Stimulated activated CD4-positive, alpha-beta T cell treated with anti-CD3 and anti-CD28 coated beads, Interleukin-1b, Interleukin-23, amount 100 ng/mL, for 1 hour (primary cell): ENCODE measurements around the gene VWDE.
"Not testable (repeated sequence)": the region's sequence is repeated elsewhere in the genome, so short reads cannot be mapped to it uniquely, and the experiment has no call there.

Source experiments
- DNase-seq, 2 donors: peaks; one replicate each; pipeline ENCODE4 v3.0.0-alpha.2; 2020; ENCODE audit warnings: low read depth in 2 of 2

VWDE gene

DNA sequence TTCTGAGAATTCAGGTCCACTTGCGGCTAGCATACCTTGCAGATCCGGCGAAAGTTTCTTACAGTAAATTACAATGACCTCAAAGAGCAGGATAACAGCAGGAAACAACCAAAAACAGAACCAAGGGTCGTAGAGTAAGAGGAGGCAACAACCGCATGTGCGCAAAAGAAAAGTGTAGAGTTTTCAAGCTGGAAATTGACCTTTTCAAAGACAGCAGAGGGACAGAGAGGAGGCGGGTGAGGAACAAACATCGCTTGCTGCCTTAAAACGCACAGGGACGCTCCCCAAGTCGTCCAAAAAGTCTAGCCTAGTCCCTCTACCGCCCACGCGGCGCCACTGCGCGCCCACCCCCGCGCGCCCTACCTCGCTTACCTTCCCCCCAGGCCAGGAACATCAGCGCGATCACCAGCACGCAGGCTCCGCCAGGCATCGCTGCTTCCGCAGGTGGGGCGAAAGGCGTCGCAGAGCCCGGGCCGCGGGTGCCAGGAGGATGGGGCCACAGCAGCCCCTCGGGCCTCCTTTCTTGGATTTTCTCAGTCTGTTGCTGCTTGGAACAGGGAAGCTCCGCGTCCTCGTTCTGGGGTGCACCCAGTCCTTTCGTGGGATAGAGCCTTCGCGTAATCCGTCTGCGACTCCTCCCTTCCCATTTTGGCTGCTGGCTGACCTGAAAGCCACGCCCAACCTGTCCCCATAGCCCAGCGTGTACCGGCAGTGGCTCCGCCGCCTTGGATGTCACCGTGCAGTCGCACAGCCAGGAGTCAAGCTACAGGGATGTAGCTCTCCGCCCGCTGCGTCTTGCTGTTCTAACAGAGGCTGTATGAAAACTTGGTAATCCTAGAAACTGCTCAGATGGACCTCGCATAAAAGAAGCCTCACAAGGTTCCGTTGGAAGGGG, at the start of gene VWDE:
Gene VWDE (minus strand): TSS at position 579 of the 895 bp plus-strand sequence. CDS start 149 bp downstream, at position 430.
- DNase-seq: no peak

DNA sequence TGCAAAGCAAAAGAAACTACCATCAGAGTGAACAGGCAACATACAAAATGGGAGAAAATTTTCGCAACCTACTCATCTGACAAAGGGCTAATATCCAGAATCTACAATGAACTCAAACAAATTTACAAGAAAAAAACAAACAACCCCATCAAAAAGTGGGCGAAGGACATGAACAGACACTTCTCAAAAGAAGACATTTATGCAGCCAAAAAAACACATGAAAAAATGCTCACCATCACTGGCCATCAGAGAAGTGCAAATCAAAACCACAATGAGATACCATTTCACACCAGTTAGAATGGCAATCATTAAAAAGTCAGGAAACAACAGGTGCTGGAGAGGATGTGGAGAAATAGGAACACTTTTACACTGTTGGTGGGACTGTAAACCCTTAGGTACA, 49.5 kb upstream of the VWDE start:
- not testable (repeated sequence) for DNase-seq

DNA sequence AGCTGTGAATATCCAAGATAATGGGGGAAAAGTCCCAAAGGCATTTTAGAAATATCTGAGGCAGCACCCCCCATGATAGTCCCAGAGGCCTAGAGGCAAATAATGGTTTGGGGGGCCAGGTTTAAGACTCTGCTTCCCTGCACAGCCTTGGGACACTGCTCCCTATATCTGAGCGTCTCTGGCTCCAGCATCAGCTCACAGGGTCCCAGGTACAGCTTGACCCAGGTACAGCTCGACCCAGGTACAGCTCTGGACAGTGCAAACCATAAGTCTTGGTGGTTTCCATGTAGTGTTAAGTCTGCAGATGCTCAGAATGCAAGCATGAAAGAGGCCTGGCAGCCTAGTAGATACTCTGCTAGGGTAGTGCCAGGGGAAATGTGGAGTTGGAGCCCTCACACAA, 47.0 kb upstream of the VWDE start:
- no peak for DNase-seq

DNA sequence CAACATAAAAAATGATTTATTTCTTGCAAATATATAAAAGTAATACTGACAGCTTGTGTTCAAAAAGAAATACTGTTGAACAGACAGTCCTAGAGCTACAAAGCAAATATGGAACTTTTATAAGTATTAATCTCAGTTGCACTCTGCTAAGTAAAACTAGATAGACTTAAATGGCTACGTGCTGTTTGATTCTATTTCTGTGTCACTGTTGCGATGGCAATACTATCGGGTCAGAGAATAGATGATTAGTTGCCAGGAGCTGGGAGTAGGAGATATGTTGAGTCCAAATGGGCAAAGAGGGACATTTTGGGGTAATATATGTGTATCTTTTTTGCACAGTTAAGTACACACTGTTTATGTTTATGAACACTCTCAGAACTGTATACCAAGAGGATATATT, 41.1 kb upstream of the VWDE start:
- DNase-seq: no peak

DNA sequence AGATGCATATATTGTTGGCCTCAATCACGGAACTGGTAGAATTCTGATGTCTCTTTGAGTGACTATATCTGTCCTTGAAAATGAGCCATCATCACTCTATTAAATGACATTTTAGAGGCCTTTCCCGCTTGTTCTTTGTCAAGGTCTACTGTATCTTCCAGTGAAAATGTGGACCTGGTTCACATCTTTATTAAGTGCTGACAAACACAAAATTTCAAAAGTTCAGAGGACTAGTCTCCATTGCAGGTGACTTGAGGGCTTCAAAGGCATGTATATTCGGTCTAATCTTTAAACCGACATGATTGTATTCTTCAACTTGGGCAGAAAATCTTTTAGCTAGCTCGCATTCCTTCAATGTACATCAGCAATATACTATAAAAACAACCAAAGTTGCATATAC, 36.6 kb upstream of the VWDE start:
- DNase-seq: no peak

DNA sequence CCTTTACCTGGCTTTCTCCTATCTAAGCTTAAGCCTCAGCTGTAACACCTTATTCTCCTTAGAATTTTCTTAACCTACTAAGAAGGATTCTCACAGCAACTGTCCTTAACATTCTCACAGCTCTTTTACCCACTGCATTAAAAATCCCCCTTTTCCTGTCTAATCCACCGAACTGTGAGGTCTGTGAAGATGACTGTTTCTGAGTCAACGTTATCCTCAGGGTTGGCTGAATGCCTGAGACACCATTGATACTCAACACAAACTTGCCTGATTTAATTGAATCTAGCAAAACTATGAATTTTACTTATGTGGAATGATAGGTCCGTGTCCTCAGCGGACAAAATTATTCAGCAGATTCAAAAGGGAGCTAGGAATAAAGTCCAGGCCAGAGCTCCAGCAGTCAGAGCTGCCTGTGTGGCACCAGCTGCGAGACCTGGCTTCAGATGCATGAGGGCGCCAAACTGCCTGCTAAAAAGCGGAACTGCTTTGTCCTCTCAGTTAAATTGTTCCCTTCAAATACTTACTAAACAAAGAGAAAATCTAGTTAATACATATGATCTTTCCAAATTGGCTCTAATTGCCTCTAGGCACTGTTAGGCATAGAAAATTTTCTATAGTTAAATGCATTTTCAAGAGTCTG, 33.4 kb upstream of the VWDE start:
- no peak for DNase-seq

DNA sequence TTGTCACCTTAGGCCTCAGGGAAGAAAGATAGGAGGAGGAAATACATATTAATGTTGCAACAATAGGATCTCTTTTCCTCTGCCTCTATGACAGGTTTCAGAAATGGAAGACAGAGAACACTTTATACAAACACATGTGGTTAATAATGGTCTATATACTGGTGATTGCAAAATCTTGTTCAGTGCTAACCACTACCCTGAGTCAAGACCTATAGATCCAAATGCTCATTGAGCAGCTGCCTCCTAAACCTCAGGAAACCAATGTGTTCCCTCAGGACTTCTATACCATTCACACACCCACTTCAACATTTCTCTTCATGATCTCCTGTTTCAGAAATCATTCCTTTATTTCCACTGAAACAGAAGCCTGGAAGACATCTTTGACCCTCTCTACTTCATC, 32.5 kb upstream of the VWDE start:
- DNase-seq: no peak

DNA sequence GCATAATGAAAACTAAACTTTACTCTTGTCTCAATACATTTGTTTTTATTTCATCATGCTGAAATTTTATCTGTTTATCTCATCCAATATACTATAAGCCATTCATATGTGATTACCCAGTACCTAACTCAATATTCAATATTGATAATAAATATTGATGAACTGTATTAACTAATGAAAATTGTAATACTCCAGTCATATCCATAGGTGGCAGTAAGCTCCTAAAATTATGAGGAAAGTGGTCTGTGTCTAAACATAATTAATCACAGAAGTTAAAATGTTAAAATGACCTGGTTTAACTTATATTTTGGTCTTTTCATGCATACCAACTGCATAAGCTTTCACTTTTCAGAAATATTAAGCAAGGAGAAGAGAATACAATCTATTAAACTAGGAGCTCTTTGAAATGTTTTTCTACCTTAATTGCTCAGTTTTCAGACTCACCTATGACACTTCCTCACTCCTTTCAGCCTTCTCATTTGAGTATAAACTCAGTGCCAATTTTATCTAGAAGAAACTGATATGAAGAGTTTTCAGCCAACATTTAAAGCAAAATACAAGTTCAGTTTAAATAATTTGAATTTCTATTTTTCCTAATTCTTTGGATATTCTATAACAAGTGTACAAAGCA, 30.5 kb upstream of the VWDE start:
- no peak for DNase-seq

DNA sequence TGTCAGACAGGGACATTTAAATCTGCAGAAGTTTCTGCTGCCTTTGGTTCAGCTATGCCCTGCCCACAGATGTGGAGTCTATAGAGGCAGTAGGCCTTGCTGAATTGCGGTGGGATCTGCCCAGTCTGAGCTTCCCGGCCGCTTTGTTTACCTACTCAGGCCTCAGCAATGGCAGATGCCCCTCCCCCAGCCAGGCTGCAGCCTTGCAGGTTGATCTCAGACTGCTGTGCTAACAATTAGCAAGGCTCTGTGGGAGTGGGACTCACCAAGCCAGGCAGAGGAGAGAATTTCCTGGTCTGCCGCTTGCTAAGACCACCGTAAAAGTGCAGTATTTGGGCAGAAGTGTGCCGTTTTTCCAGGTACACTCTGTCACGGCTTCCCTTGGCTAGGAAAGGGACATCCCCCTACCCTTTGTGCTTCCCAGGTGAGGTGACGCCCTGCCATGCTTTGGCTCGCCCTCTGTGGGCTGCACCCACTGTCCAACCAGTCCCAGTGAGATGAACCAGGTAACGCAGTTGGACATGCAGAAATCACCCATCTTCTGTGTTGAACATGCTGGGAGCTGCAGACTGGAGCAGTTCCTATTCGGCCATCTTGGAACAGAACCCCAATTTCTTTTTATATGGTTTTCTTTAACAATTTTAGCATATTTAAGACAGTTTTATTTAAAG, 28.4 kb upstream of the VWDE start:
- DNase-seq: no peak

DNA sequence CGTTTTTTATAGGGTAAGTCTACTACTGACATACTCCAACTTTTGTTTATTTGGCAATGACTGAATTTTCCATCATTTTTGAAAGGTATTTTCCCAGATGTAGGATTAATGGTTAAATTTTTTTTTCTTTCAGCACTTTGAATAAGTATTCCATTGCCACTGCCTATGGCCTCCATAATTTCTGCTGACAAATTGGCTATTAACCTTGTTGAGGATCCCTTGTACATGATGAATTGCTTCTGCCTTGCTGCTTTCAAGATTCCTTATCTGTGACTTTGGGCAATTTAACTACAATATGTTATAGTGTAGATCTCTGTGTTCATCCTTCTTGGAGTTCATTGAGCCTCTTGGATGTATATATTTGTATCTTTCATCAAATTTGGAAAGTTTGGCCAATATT, 21.6 kb upstream of the VWDE start:
- DNase-seq: no peak

DNA sequence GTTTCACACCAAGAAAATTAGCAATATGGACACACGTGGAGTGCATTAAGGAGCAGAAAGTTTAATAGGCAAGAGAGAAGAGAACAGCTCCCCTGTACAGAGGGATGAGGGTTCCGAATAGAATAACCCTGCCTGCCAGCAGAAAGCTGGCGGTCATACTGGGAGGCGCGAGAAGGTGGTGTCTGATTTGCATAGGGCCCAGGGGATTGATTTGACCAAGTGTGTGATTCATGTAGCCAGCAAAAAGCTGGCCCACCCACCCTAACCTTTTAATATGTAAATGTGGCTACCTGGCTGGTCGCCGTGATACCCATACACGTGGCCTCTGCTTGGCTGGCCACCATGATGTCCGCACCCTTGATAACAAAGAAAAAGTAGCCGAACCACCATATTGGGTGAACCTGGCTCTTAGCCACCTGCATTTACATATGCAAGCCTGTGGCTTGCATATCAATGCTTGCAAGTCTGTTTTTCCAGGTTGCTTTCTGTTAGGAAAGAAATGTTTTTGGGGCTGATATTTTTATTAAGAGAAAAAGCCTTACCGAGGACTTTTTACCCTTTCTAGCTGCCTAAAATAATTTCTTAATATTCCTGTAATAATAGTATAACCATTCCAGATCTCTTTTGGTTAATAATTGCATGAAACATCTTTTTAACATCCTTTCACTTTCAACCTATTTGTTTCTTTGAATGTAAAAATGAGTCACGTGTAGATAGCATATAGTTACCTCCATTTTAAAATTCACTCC, 20.5 kb upstream of the VWDE start:
- no peak for DNase-seq

DNA sequence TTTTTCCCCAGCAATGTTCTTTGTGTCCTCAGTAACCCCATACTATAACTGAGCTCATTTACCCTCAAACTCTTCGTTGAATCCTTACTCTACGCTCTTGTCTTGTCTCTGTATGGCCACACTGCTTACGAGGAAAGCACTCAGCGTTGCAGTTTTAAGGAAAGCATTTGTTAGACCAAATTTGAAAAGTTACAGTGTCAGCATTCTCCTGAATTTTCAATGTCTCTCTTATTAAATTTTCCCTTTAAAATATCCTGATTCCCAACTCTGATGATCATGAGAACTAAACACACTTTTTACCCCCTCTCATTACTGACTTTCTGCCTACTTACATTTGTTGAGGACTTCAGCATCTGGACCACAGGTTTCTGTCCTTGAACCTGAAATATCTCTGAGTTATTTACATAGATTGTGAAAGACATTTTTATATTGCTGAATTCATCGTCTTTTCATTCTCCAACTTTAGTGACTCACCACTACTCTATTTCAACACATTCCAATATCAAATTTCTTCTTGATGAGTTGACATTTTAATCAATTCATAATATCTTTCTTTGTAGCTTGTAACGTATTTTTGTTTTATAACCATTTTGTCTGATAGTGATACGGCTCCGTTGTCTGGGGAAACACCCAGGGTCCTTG, 19.8 kb upstream of the VWDE start:
- no peak for DNase-seq

DNA sequence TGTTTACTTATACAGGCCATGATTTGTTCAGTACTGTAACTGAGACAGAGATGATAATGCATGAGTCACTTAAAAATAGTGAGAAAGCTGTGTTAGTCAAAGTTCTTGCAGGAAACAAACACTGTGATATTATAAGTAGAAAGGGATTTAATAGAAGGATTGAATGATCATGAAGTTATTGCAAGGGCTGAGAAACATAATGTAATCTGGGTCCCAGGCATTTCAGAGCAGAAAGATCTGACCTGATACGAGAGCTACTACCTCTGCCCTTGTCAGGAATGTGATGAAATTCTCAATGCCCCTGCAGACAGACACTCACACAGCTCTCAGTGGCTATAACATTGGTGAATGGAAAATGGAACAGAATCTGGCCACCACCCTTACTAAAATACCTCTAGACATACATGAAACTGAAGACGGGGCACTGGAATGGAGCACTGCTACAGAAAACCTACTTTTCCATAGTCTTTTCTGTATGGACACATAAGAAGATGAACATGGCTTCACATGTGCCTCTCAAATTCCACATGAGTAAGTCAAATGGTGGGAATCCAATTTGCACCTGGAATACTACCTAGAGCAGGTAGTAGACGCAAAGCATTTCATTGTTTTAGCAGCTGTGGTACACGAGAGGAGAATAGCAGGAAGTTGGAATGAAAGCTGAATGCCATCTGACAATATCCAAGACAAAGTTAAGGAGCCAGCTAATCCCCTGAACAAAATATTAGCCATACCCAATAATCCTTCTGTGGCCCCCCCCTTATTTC, 19.1 kb upstream of the VWDE start:
- no peak for DNase-seq

DNA sequence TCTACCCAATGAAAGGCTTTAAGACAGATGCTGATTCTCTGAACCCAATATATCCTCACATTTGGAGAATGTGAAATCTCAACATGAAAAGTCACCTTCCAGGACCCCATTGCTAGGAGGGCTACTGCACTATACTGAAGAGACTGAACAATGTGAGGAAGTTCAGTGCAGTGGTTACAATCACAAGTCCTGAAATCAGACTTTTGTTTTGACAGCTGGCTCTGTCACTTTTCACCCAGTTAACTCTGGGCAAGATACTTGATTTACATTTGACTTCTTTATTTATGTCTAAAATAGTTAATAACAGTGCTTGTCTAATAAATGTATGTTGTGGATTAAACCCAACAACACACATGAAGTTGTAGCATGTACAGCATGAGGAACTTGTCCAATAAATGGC, 14.8 kb upstream of the VWDE start:
- no peak for DNase-seq

DNA sequence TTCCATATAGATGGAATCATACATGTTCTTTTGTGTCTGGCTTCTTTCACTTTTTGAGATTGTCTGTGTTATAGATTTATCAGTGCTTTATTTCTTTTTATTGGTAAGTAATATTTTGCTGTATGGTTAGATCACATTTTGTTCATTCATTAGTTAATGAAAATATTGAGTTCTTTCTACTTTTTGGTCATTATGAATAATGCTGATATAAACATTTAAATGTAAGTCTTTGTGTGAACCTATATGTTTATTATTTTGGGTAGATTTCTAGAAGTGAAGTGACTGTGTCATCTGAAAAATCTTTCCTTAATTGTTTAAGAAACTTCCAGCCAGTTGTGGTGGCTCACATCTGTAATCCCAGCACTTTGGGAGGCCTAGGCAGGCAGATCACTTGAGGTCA, 11.4 kb upstream of the VWDE start:
- DNase-seq: no peak

DNA sequence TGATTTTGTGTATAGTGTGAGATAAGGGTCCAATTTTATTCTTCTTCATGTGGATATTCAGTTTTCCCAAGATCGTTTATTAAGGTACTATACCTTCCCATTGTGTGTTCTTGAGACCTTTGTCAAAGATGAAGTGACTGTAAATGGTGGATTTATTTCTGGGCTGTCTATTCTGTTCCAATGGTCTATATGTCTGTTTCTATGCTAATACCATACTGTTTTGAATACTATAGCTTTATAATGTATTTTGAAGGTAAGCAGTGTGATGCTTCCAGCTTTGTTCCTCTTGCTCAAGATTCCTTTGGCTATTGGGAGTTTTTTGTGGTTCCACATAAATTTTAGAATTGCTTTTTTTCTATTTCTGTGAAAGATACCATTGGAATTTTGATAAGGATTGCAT, 8.7 kb upstream of the VWDE start:
- no peak for DNase-seq

DNA sequence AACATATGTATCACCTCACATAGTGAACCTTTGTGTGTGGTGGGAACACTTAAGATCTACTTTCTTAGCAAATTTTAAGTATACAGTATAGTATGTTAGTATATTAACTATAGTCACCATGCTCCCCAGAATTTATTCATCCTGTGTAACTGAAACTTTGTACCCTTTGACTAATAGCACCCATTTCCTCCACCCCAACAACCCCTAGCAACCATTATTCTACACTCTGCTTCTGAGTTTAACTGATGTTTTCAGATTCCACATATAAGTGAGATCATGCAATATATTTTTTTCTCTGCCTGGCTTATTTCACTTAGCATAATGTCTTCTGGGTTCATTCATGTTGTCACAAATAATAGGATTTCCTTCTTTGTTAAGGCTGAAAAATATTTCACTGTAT, 6.9 kb upstream of the VWDE start:
- no peak for DNase-seq

DNA sequence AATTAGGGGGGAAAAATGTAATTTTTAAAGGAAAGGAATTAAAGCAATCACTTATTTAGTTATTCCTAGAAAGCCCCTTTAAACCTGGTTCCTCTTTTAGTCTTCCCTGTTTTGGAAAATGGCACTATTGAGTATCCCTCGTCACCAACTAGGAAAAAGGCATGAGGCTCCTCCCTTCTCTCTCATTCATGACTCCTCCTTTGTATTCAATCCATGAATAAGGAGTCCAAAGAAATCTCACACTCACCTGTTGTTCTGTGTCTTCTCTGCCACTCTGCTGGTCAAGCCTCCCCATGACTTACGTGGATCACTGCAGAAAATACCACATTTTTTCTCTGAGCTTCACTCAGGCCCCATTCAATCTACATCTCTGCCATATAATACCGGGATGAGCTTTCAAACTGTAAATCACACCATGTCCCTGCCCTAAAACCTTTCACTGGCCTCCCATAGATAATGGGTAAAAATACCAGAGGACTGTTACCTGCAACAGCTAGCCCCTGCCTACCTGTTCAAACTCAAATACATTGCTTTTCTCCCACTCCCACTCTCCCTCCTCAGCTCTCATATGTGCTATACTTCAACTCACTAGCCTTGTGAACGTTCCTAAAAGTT, 5.5 kb upstream of the VWDE start:
- DNase-seq: no peak

DNA sequence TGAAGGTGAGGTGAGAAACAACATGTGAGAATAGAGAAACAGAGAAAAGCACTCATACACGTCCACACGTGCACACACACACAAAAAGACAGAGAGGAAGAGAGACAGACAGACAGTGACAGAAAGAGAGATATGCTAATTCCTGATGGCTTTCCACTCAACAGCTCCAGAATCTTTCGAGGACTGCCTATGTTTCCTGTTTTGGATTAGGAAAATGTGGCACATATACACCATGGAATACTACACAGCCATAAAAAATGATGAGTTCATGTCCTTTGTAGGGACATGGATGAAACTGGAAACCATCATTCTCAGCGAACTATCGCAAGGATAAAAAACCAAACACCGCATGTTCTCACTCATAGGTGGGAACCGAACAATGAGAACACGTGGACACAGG, 4.0 kb upstream of the VWDE start:
- not testable (repeated sequence) for DNase-seq

DNA sequence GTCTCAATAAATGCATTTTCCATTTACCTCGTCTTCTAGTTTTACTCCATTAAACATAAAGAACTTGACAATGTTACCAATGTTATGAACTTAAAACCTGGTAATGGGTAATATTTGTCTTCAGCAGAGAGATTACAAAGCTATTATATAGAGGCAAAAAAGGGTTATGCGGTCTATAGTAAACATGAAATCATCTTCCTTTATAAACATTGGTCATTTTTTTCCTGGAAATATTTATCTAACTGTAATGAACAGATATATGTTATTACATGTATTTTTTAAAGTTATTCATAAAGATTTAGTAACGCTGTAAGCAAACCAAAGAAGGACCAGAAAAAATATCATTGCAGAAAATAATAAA, 1.3 kb downstream of the VWDE start:
- no peak for DNase-seq
